Measurements from ENCODE around the gene RABL2B.
A peak's percentile ranks its signal among the peaks of the same experiment; 100 is the strongest.
"Not testable (repeated sequence)": the region's sequence is repeated elsewhere in the genome, so short reads cannot be mapped to it uniquely, and the experiment has no call there.

The RABL2B gene
- 10.9 to 21.8 (median 17.8) reads per million in 4 donors for total RNA-seq

- peak; percentile 77 to 89 (median 82) for DNase-seq
These were observed at the start of gene RABL2B for GRCh38 chr22:50783033-50783879. RABL2B (minus strand) TSS chr22:50783636; CDS start chr22:50782294, 1,342 bp downstream.

- DNase-seq: not testable (repeated sequence)
These were observed 3.5 kb upstream of the RABL2B start for GRCh38 chr22:50786936-50787335.

GRCh38 chr22:50785289-50785688 lies 1.9 kb upstream of the RABL2B start:
- not testable (repeated sequence) for DNase-seq

GRCh38 chr22:50783880-50784276 lies 442 bp upstream of the RABL2B start:
- DNase-seq: not testable (repeated sequence)

GRCh38 chr22:50782253-50782652 lies 1.2 kb downstream of the RABL2B start:
- not testable (repeated sequence) for DNase-seq

GRCh38 chr22:50780244-50780643 lies 3.2 kb downstream of the RABL2B start:
- DNase-seq: peak in 1 of 5 donors; percentile 3

GRCh38 chr22:50777631-50778030 lies 5.8 kb downstream of the RABL2B start:
- DNase-seq: not testable (repeated sequence)

- DNase-seq: not testable (repeated sequence)
These were observed 8.3 kb downstream of the RABL2B start for GRCh38 chr22:50775132-50775531.

GRCh38 chr22:50764288-50764687 lies 19.1 kb downstream of the RABL2B start:
- not testable (repeated sequence) for DNase-seq

- not testable (repeated sequence) for DNase-seq
These were observed 21.6 kb downstream of the RABL2B start for GRCh38 chr22:50761829-50762228.

GRCh38 chr22:50759597-50760341 lies 23.7 kb downstream of the RABL2B start:
- DNase-seq: not testable (repeated sequence)

GRCh38 chr22:50756949-50757491 lies 26.4 kb downstream of the RABL2B start:
- peak in 4 of 5 donors; percentile 42 to 56 (median 50) for DNase-seq

- not testable (repeated sequence) for DNase-seq
These were observed 27.0 kb downstream of the RABL2B start for GRCh38 chr22:50756406-50756805.

- DNase-seq: not testable (repeated sequence)
These were observed 28.2 kb downstream of the RABL2B start for GRCh38 chr22:50755251-50755650.

GRCh38 chr22:50749302-50750074 lies 33.9 kb downstream of the RABL2B start:
- DNase-seq: not testable (repeated sequence)

GRCh38 chr22:50748630-50749029 lies 34.8 kb downstream of the RABL2B start:
- not testable (repeated sequence) for DNase-seq

- DNase-seq: not testable (repeated sequence)
These were observed 35.9 kb downstream of the RABL2B start for GRCh38 chr22:50747521-50747920.

GRCh38 chr22:50744424-50744823 lies 39.0 kb downstream of the RABL2B start:
- DNase-seq: not testable (repeated sequence)

- not testable (repeated sequence) for DNase-seq
These were observed 42.7 kb downstream of the RABL2B start for GRCh38 chr22:50740714-50741113.

GRCh38 chr22:50739894-50740293 lies 43.5 kb downstream of the RABL2B start:
- DNase-seq: no peak

- no peak for DNase-seq
These were observed 44.2 kb downstream of the RABL2B start for GRCh38 chr22:50739279-50739691.

- no peak for DNase-seq
These were observed 44.7 kb downstream of the RABL2B start for GRCh38 chr22:50738649-50739227.
